K562 (cell line): ENCODE data around the gene GGT5. TPM values are rescaled to one million over a fixed set of nuclear protein-coding genes. Genes with fewer than 3 reads are reported as not detected.

Experiments
- ATAC-seq: fragments of 200-7000 bp; cut with Tn5 transposase; 3 replicates; pipeline ENCODE4 v1.9.1; 2020; ENCODE audit warnings: moderate library complexity
- BruUV-seq: library from RNA; stranded (reverse); fragments of 400-500 nt; replicated peaks from 2 replicates; lab custom pipeline; 2021; lab: Mats Ljungman, UMichigan
- CTCF ChIA-PET: fragments of 300-600 bp; formaldehyde crosslinking; extraction: SDS; loops from one replicate; lab custom pipeline; 2021; ENCODE audit warnings: low intra/inter-chr PET ratio; lab: Yijun Ruan, JAX
- POLR2A ChIA-PET: fragments of 300-600, 350-650 bp; sonication (Branson Sonifier 250); formaldehyde crosslinking; extraction: SDS; loops from one replicate; lab custom pipeline; 2021; ENCODE audit warnings: antibody characterized with exemption, inconsistent platforms; lab: Yijun Ruan, JAX
- DNase-seq, 4 experiments: peaks; one replicate each; pipeline versions ENCODE4 v3.0.0 to v3.0.0-alpha.2; 2011 to 2018; ENCODE audit warnings: low spot score in 3 of 4, mixed read lengths in 3 of 4; ENCODE audit errors: extremely low read depth in 1 of 4
- FAIRE-seq: peaks from 2 replicates; lab custom pipeline; 2011; peaks lifted over from hg19 to GRCh38; lab: Jason Lieb, UNC
- H2AFZ ChIP-seq: 2 replicates; pipeline ENCODE4 v1.6.0; 2011; ENCODE audit warnings: low read depth, low read length, control low read depth, inconsistent platforms
- H3K27ac ChIP-seq: fragments of 200-600 bp; 3 replicates; pipeline ENCODE4 v1.8.0; 2011; ENCODE audit warnings: low read depth, mild to moderate bottlenecking, control low read depth, inconsistent platforms, low read length, moderate library complexity, mixed read lengths; ENCODE audit errors: extremely low read depth
- H3K27me3 ChIP-seq, 2 experiments: fragments of 300-600 bp in 1 of 2; 2 replicates in 1 of 2; 3 replicates in 1 of 2; pipeline versions ENCODE4 v1.6.0 to v1.8.0; 2011; ENCODE audit warnings: inconsistent platforms in 2 of 2, low read length in 2 of 2, mild to moderate bottlenecking in 1 of 2, mixed read lengths in 1 of 2, moderate library complexity in 1 of 2; ENCODE audit not compliant: control insufficient read depth in 2 of 2, insufficient read depth in 2 of 2
- H3K36me3 ChIP-seq: fragments of 300-600 bp; 3 replicates; pipeline ENCODE4 v1.8.0; 2011; ENCODE audit warnings: mild to moderate bottlenecking, low read length, inconsistent platforms; ENCODE audit not compliant: control insufficient read depth, insufficient read depth
- H3K4me1 ChIP-seq, 2 experiments: fragments of 200-600 bp in 1 of 2; replicated peaks in 1 of 2; 2 replicates in 1 of 2; 3 replicates in 1 of 2; pipeline versions ENCODE4 v1.5.1 to v1.8.0; 2011; ENCODE audit warnings: inconsistent platforms in 2 of 2, low read length in 2 of 2, mild to moderate bottlenecking in 1 of 2, mixed read lengths in 1 of 2, moderate library complexity in 1 of 2; ENCODE audit not compliant: control insufficient read depth in 2 of 2, insufficient read depth in 2 of 2
- H3K4me2 ChIP-seq: 2 replicates; pipeline ENCODE4 v1.6.1; 2011; ENCODE audit warnings: low read length, control low read depth, inconsistent platforms, mixed read lengths; ENCODE audit not compliant: insufficient read depth
- H3K4me3 ChIP-seq: fragments of 200-600 bp; sonication (generic), shearing (Covaris generic); 2 replicates; pipeline ENCODE4 v1.5.1; 2016; ENCODE audit warnings: control low read depth, inconsistent platforms
- H3K79me2 ChIP-seq: fragments of 200-600 bp; 3 replicates; pipeline ENCODE4 v1.8.0; 2011; ENCODE audit warnings: low read length, inconsistent platforms; ENCODE audit not compliant: control insufficient read depth, insufficient read depth
- H3K9ac ChIP-seq, 2 experiments: 2 replicates each; pipeline versions ENCODE4 v1.6.0 to v1.6.1; 2011; ENCODE audit warnings: low read depth in 2 of 2, low read length in 2 of 2, control low read depth in 1 of 2, inconsistent platforms in 1 of 2, mild to moderate bottlenecking in 1 of 2, mixed read lengths in 1 of 2; ENCODE audit not compliant: insufficient read depth in 1 of 2
- H3K9me1 ChIP-seq: one replicate; pipeline ENCODE4 v1.6.0; 2011; ENCODE audit warnings: inconsistent platforms, mild to moderate bottlenecking, low read length, moderate library complexity; ENCODE audit not compliant: control insufficient read depth, insufficient read depth
- H3K9me3 ChIP-seq: replicated peaks from 2 replicates; pipeline ENCODE4 v1.5.1; 2011; ENCODE audit warnings: low read depth, low read length, inconsistent platforms; ENCODE audit not compliant: control insufficient read depth, insufficient read depth
- H4K20me1 ChIP-seq: replicated peaks from 2 replicates; pipeline ENCODE4 v1.6.1; 2011; ENCODE audit warnings: low read length, inconsistent platforms, mixed read lengths; ENCODE audit not compliant: control insufficient read depth, insufficient read depth
- BRD9 ChIP-seq: fragments of 450-650 bp; IDR thresholded peaks from 2 replicates; pipeline ENCODE4 v1.6.1; 2018; ENCODE audit warnings: low read depth; ENCODE audit not compliant: partially characterized antibody
- GATA2 ChIP-seq: sonication (generic); formaldehyde crosslinking; IDR thresholded peaks from 2 replicates; pipeline ENCODE4 v1.4.0; 2020; ENCODE audit warnings: mild to moderate bottlenecking, missing genetic modification reagents
- KLF10 ChIP-seq: fragments of 250-450 bp; sonication (Bioruptor Pico); IDR thresholded peaks from 2 replicates; pipeline ENCODE4 v1.6.1; 2021; ENCODE audit warnings: matching md5 sums
- OTX1 ChIP-seq: fragments of 450-650 bp; formaldehyde crosslinking; IDR thresholded peaks from 2 replicates; pipeline ENCODE4 v1.4.0; 2022; ENCODE audit warnings: mild to moderate bottlenecking
- PHB ChIP-seq: fragments of 250-450 bp; sonication (Bioruptor Pico); IDR thresholded peaks from 2 replicates; pipeline ENCODE4 v1.5.0; 2021
- ZNF431 ChIP-seq: sonication (generic); formaldehyde crosslinking; IDR thresholded peaks from 2 replicates; pipeline ENCODE4 v1.8.0; 2022; ENCODE audit warnings: mild to moderate bottlenecking, missing genetic modification reagents
- ZNF778 ChIP-seq: fragments of 450-650 bp; formaldehyde crosslinking; IDR thresholded peaks from 2 replicates; pipeline ENCODE4 v1.4.0; 2020; ENCODE audit warnings: mild to moderate bottlenecking, moderate library complexity
- ZZZ3 ChIP-seq: fragments of 450-650 bp; IDR thresholded peaks from 2 replicates; pipeline ENCODE4 v1.6.1; 2016; ENCODE audit warnings: antibody characterized with exemption, mild to moderate bottlenecking, moderate library complexity
- WGBS: fragments of 100-300 bp; shearing (Covaris generic); methylation state at CpG from one replicate; pipeline ENCODE4 v1.1.6; 2016; ENCODE audit warnings: low coverage, mixed read lengths; ENCODE audit not compliant: insufficient coverage; ENCODE audit errors: missing lambda C conversion rate; 5-methylcytosine and 5-hydroxymethylcytosine counted together
- in situ Hi-C: fragments of 300-500 bp; cut with MboI; formaldehyde crosslinking; loops from 4 replicates; pipeline ENCODE4 v1.15.0; 2018; ENCODE audit warnings: inconsistent platforms, mixed read lengths
- intact Hi-C: fragments of 100-400 bp; cut with micrococcal nuclease; formaldehyde crosslinking; loops from 2 replicates; pipeline ENCODE4 v1.14.2; 2022
- polyA plus RNA-seq, 8 experiments: library from polyadenylated mRNA; depleted of rRNA in 4 of 8; stranded (reverse) in 5 of 8; unstranded in 3 of 8; fragments of >200 nt; fragmentation: Nextera tagmentation in 2 of 8; fragmentation: Illumina TruSeq in 1 of 8; extraction: Ambion mirVana in 2 of 8; extraction: Trizol in 1 of 8; gene quantifications; 2 replicates each; pipeline versions ENCODE4 v1.2.1 to v1.2.3, GENCODE V29; 2011 to 2014; ENCODE audit warnings: inconsistent platforms in 1 of 8, missing spikeins in 1 of 8
- total RNA-seq, 7 experiments: library from RNA; depleted of rRNA in 6 of 7; stranded (reverse); fragments of >200 nt in 6 of 7; fragmentation: Illumina TruSeq in 2 of 7; extraction: Trizol in 2 of 7; gene quantifications; 2 replicates each; pipeline versions ENCODE4 v1.2.1 to v1.2.3, GENCODE V29; 2011 to 2021; ENCODE audit warnings: low replicate concordance in 1 of 7
- TF ChIP-seq, protein P1 (sequence below): fragments of 450-650 bp; IDR thresholded peaks from 2 replicates; pipeline ENCODE4 v1.6.1; 2016; ENCODE audit warnings: mild to moderate bottlenecking, moderate library complexity
- TF ChIP-seq, protein P2 (sequence below): sonication (generic); formaldehyde crosslinking; IDR thresholded peaks from 2 replicates; pipeline ENCODE4 v1.8.0; 2022; ENCODE audit warnings: mild to moderate bottlenecking, missing genetic modification reagents

Gene GGT5
- total and polyA plus RNA-seq, 9 of the 15 experiments (the other 6 are each of a cell fraction or from before 2014, with no cell fraction given), result 0.07 to 0.69 (median 0.18) TPM; not detected in 4

DNA sequence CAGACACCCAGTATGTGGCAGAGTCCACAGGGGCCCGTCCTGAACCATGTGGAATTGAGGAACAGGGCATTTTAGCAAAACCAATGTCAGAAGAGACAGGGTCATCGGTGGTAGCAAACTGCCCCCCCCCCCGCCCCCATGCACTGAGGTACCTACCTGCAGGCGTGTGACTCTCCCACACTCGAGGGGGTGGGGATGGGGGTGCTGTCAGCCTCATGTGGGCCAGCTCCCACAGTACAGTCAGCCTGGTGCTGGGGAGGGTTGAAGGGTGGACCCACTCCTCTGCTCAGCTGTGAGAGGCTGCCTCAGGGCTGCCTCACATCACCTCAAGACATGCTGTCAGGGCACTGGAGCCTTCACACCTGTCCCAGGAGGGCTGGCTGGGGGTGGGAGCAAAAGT lies 74.2 kb downstream of the GGT5 start:
- POLR2A ChIA-PET, result interaction anchor here (0.5 kb wide), 1 partner anchor 56 kb away, joined by 3 read pairs; no protein-coding TSS in a partner anchor
- H3K4me3 ChIP-seq, result no peak overlapping the region
- H3K9me3 ChIP-seq, result no peaks in the 10 kb centered on the region
- 60% methylated on average over 1 of the region's 5 CpGs for WGBS
- ATAC-seq (no peak), DNase-seq (no peak), FAIRE-seq (no peak)
- H3K9me1 ChIP-seq, result no peaks in the 10 kb centered on the region
- no peak overlapping the region for H3K9ac ChIP-seq
- H2AFZ ChIP-seq, result no peak overlapping the region
- in situ Hi-C loops, result loop anchor here (10.0 kb wide), 1 partner anchor 216 kb away; no protein-coding TSS in a partner anchor
- H3K4me1 ChIP-seq, result peaks cover 0 to 10% of the 10 kb centered on the region in 2 experiments; a peak in 2 of 5 replicates
- CTCF ChIA-PET, result no interaction called here
- no peak overlapping the region for H3K4me2 ChIP-seq
- no TSS peak for BruUV-seq
- peaks cover 56% of the 10 kb centered on the region; the same call in 2 of the 3 replicates for H3K36me3 ChIP-seq
- H3K27ac ChIP-seq, result no peak overlapping the region
- no peaks in the 10 kb centered on the region for H3K79me2 ChIP-seq
- intact Hi-C loops, result no loop called here
- no peaks in the 10 kb centered on the region for H3K27me3 ChIP-seq
- H4K20me1 ChIP-seq, result peaks cover 6% of the 10 kb centered on the region; the same call in 1 of the 2 replicates
- TF ChIP-seq GATA2 (CRISPR knock-in tag), result no peak
- no peak for TF ChIP-seq ZNF778 (CRISPR knock-in tag)
- TF ChIP-seq PHB (CRISPR knock-in tag), result no peak
- no peak for TF ChIP-seq ZNF431 (CRISPR knock-in tag)
- TF ChIP-seq ZZZ3, result no peak
- no peak for TF ChIP-seq OTX1
- TF ChIP-seq, protein P1, sequence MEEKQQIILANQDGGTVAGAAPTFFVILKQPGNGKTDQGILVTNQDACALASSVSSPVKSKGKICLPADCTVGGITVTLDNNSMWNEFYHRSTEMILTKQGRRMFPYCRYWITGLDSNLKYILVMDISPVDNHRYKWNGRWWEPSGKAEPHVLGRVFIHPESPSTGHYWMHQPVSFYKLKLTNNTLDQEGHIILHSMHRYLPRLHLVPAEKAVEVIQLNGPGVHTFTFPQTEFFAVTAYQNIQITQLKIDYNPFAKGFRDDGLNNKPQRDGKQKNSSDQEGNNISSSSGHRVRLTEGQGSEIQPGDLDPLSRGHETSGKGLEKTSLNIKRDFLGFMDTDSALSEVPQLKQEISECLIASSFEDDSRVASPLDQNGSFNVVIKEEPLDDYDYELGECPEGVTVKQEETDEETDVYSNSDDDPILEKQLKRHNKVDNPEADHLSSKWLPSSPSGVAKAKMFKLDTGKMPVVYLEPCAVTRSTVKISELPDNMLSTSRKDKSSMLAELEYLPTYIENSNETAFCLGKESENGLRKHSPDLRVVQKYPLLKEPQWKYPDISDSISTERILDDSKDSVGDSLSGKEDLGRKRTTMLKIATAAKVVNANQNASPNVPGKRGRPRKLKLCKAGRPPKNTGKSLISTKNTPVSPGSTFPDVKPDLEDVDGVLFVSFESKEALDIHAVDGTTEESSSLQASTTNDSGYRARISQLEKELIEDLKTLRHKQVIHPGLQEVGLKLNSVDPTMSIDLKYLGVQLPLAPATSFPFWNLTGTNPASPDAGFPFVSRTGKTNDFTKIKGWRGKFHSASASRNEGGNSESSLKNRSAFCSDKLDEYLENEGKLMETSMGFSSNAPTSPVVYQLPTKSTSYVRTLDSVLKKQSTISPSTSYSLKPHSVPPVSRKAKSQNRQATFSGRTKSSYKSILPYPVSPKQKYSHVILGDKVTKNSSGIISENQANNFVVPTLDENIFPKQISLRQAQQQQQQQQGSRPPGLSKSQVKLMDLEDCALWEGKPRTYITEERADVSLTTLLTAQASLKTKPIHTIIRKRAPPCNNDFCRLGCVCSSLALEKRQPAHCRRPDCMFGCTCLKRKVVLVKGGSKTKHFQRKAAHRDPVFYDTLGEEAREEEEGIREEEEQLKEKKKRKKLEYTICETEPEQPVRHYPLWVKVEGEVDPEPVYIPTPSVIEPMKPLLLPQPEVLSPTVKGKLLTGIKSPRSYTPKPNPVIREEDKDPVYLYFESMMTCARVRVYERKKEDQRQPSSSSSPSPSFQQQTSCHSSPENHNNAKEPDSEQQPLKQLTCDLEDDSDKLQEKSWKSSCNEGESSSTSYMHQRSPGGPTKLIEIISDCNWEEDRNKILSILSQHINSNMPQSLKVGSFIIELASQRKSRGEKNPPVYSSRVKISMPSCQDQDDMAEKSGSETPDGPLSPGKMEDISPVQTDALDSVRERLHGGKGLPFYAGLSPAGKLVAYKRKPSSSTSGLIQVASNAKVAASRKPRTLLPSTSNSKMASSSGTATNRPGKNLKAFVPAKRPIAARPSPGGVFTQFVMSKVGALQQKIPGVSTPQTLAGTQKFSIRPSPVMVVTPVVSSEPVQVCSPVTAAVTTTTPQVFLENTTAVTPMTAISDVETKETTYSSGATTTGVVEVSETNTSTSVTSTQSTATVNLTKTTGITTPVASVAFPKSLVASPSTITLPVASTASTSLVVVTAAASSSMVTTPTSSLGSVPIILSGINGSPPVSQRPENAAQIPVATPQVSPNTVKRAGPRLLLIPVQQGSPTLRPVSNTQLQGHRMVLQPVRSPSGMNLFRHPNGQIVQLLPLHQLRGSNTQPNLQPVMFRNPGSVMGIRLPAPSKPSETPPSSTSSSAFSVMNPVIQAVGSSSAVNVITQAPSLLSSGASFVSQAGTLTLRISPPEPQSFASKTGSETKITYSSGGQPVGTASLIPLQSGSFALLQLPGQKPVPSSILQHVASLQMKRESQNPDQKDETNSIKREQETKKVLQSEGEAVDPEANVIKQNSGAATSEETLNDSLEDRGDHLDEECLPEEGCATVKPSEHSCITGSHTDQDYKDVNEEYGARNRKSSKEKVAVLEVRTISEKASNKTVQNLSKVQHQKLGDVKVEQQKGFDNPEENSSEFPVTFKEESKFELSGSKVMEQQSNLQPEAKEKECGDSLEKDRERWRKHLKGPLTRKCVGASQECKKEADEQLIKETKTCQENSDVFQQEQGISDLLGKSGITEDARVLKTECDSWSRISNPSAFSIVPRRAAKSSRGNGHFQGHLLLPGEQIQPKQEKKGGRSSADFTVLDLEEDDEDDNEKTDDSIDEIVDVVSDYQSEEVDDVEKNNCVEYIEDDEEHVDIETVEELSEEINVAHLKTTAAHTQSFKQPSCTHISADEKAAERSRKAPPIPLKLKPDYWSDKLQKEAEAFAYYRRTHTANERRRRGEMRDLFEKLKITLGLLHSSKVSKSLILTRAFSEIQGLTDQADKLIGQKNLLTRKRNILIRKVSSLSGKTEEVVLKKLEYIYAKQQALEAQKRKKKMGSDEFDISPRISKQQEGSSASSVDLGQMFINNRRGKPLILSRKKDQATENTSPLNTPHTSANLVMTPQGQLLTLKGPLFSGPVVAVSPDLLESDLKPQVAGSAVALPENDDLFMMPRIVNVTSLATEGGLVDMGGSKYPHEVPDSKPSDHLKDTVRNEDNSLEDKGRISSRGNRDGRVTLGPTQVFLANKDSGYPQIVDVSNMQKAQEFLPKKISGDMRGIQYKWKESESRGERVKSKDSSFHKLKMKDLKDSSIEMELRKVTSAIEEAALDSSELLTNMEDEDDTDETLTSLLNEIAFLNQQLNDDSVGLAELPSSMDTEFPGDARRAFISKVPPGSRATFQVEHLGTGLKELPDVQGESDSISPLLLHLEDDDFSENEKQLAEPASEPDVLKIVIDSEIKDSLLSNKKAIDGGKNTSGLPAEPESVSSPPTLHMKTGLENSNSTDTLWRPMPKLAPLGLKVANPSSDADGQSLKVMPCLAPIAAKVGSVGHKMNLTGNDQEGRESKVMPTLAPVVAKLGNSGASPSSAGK, result no peak
- TF ChIP-seq, protein P2, sequence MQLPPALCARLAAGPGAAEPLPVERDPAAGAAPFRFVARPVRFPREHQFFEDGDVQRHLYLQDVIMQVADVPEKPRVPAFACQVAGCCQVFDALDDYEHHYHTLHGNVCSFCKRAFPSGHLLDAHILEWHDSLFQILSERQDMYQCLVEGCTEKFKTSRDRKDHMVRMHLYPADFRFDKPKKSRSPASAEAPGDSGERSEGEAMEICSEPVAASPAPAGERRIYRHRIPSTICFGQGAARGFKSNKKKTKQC (CRISPR knock-in tag), result no peak
- no peak for TF ChIP-seq BRD9
- no peak for TF ChIP-seq KLF10 (CRISPR knock-in tag)
